GF-D8 (cell line): Measurements from ENCODE around the gene PBX1.

Source experiments
- DNase-seq: peaks from one replicate; lab custom pipeline; 2025; lab: John Stamatoyannopoulos, UW

PBX1 gene

GRCh38 chr1:164823486-164824279 lies 264.7 kb downstream of the PBX1 start:
- DNase-seq, result no peak

GRCh38 chr1:164824542-164824941 lies 265.6 kb downstream of the PBX1 start:
- no peak for DNase-seq

- no peak for DNase-seq
Observed at GRCh38 chr1:164830628-164831027, 271.6 kb downstream of the PBX1 start.

- DNase-seq, result no peak
Observed at GRCh38 chr1:164834641-164835040, 275.7 kb downstream of the PBX1 start.

GRCh38 chr1:164836614-164837018 lies 277.6 kb downstream of the PBX1 start:
- no peak for DNase-seq

GRCh38 chr1:164838786-164839185 lies 279.8 kb downstream of the PBX1 start:
- DNase-seq, result no peak

- DNase-seq, result no peak
Observed at GRCh38 chr1:164840936-164841335, 282.0 kb downstream of the PBX1 start.

- no peak for DNase-seq
Observed at GRCh38 chr1:164841702-164842465, 282.9 kb downstream of the PBX1 start.

GRCh38 chr1:164842870-164843269 lies 283.9 kb downstream of the PBX1 start:
- no peak for DNase-seq

- no peak for DNase-seq
Observed at GRCh38 chr1:164843743-164844500, 284.9 kb downstream of the PBX1 start.

- DNase-seq, result no peak
Observed at GRCh38 chr1:164846731-164847691, 288.0 kb downstream of the PBX1 start.

GRCh38 chr1:164853146-164853545 lies 294.2 kb downstream of the PBX1 start:
- no peak for DNase-seq

- DNase-seq, result no peak
Observed at GRCh38 chr1:164855716-164856329, 296.8 kb downstream of the PBX1 start.

GRCh38 chr1:164856381-164856780 lies 297.4 kb downstream of the PBX1 start:
- DNase-seq, result no peak

GRCh38 chr1:164857439-164857838 lies 298.5 kb downstream of the PBX1 start:
- DNase-seq, result no peak

GRCh38 chr1:164858096-164858632 lies 299.2 kb downstream of the PBX1 start:
- DNase-seq, result no peak

- no peak for DNase-seq
Observed at GRCh38 chr1:164861632-164862031, 302.6 kb downstream of the PBX1 start.

- DNase-seq, result no peak
Observed at GRCh38 chr1:164863056-164863455, 304.1 kb downstream of the PBX1 start.

GRCh38 chr1:164864161-164864560 lies 305.2 kb downstream of the PBX1 start:
- DNase-seq, result no peak

GRCh38 chr1:164865385-164865784 lies 306.4 kb downstream of the PBX1 start:
- DNase-seq, result no peak

GRCh38 chr1:164867590-164867989 lies 308.6 kb downstream of the PBX1 start:
- no peak for DNase-seq
